Measurements from ENCODE around the gene SQSTM1.

SQSTM1 gene

GRCh38 chr5:179875741-179876609, 55.3 kb downstream of the SQSTM1 start:
- DNase-seq: no peak

GRCh38 chr5:179876610-179876952, 55.9 kb downstream of the SQSTM1 start:
- DNase-seq: no peak

GRCh38 chr5:179878222-179879002, 57.7 kb downstream of the SQSTM1 start:
- DNase-seq: no peak

GRCh38 chr5:179879003-179879689, 58.4 kb downstream of the SQSTM1 start:
- no peak for DNase-seq

GRCh38 chr5:179879690-179880010, 58.9 kb downstream of the SQSTM1 start:
- no peak for DNase-seq

GRCh38 chr5:179880066-179880650, 59.5 kb downstream of the SQSTM1 start:
- no peak for DNase-seq

GRCh38 chr5:179880848-179881590, 60.3 kb downstream of the SQSTM1 start:
- no peak for DNase-seq

- no peak for DNase-seq
These were observed 61.6 kb downstream of the SQSTM1 start for GRCh38 chr5:179882338-179882737.

- no peak for DNase-seq
These were observed 62.5 kb downstream of the SQSTM1 start for GRCh38 chr5:179883163-179883562.

GRCh38 chr5:179885491-179886090, 64.9 kb downstream of the SQSTM1 start:
- DNase-seq: no peak

GRCh38 chr5:179886190-179886911, 65.6 kb downstream of the SQSTM1 start:
- DNase-seq: no peak

- no peak for DNase-seq
These were observed 66.4 kb downstream of the SQSTM1 start for GRCh38 chr5:179887095-179887494.

Measured in NCI-H1092 (cell line).